HepG2 (cell line): ENCODE data around the gene ZBTB14. TPM values are rescaled to one million over a fixed set of nuclear protein-coding genes. Genes with fewer than 3 reads are reported as not detected.

Experiments
- ATAC-seq: fragments of 200-7000 bp; cut with Tn5 transposase; 3 replicates; pipeline ENCODE4 v1.9.1; 2020; ENCODE audit warnings: mild to moderate bottlenecking, moderate library complexity
- BruUV-seq: library from RNA; stranded (reverse); fragments of 400-500 nt; replicated peaks from 2 replicates; lab custom pipeline; 2021; lab: Mats Ljungman, UMichigan
- CTCF ChIA-PET: fragments of 300-600 bp; formaldehyde crosslinking; extraction: SDS; loops from one replicate; lab custom pipeline; 2021; ENCODE audit warnings: low total read pairs, inconsistent platforms, low intra/inter-chr PET ratio; lab: Yijun Ruan, JAX
- POLR2A ChIA-PET: fragments of 350-600 bp; sonication (Branson Sonifier 250); formaldehyde crosslinking; loops from one replicate; lab custom pipeline; 2020; ENCODE audit warnings: antibody characterized with exemption, inconsistent platforms; lab: Yijun Ruan, JAX
- DNase-seq: peaks from one replicate; pipeline ENCODE4 v3.0.0-alpha.2; 2015; ENCODE audit warnings: low spot score
- FAIRE-seq: peaks from 3 replicates; lab custom pipeline; 2011; peaks lifted over from hg19 to GRCh38; lab: Jason Lieb, UNC
- H2AFZ ChIP-seq: one replicate; pipeline ENCODE4 v1.6.1; 2011; ENCODE audit warnings: low read length, inconsistent platforms
- H3K27ac ChIP-seq: fragments of 300-600 bp; 3 replicates; pipeline ENCODE4 v1.8.0; 2011; ENCODE audit warnings: mixed run types, mild to moderate bottlenecking, mixed read lengths, low read length, inconsistent platforms; ENCODE audit not compliant: insufficient read depth; ENCODE audit errors: extremely low read length
- H3K27me3 ChIP-seq, 2 experiments: fragments of 200-600 bp in 1 of 2; 2 replicates in 1 of 2; 3 replicates in 1 of 2; pipeline versions ENCODE4 v1.6.0 to v1.8.0; 2011; ENCODE audit warnings: low read length in 2 of 2, mild to moderate bottlenecking in 2 of 2, moderate library complexity in 2 of 2, inconsistent platforms in 1 of 2; ENCODE audit not compliant: insufficient read depth in 2 of 2, control insufficient read depth in 1 of 2
- H3K36me3 ChIP-seq, 2 experiments: fragments of 200-600 bp in 1 of 2; replicated peaks in 1 of 2; 2 replicates in 1 of 2; 3 replicates in 1 of 2; pipeline versions ENCODE4 v1.5.1 to v1.8.0; 2011; ENCODE audit warnings: low read length in 2 of 2, inconsistent platforms in 1 of 2; ENCODE audit not compliant: insufficient read depth in 2 of 2, control insufficient read depth in 1 of 2
- H3K4me1 ChIP-seq: 2 replicates; pipeline ENCODE4 v1.5.1; 2012; ENCODE audit warnings: low read length, inconsistent platforms; ENCODE audit not compliant: insufficient read depth
- H3K4me2 ChIP-seq: 2 replicates; pipeline ENCODE4 v1.6.0; 2011; ENCODE audit warnings: low read depth, low read length, inconsistent platforms
- H3K4me3 ChIP-seq, 3 experiments: fragments of 200-600 bp in 1 of 3; sonication (generic), shearing (Covaris generic) in 1 of 3; replicated peaks in 1 of 3; 2 replicates each; pipeline ENCODE4 v1.5.1; 2011 to 2016; ENCODE audit warnings: low read length in 3 of 3, inconsistent platforms in 2 of 3, low read depth in 2 of 3, mild to moderate bottlenecking in 2 of 3, control low read depth in 1 of 3, mixed read lengths in 1 of 3; ENCODE audit not compliant: insufficient read depth in 1 of 3
- H3K79me2 ChIP-seq: one replicate; pipeline ENCODE4 v1.6.1; 2011; ENCODE audit warnings: low read length, inconsistent platforms; ENCODE audit not compliant: insufficient read depth
- H3K9ac ChIP-seq: 2 replicates; pipeline ENCODE4 v1.6.0; 2011; ENCODE audit warnings: mild to moderate bottlenecking, low read depth, low read length, inconsistent platforms; ENCODE audit not compliant: insufficient read depth
- H3K9me3 ChIP-seq: 2 replicates; pipeline ENCODE4 v1.5.1; 2012; ENCODE audit warnings: mild to moderate bottlenecking, low read length
- H4K20me1 ChIP-seq: 2 replicates; pipeline ENCODE4 v1.6.0; 2011; ENCODE audit warnings: inconsistent platforms, mild to moderate bottlenecking, low read length, moderate library complexity; ENCODE audit not compliant: insufficient read depth
- CBX1 ChIP-seq: IDR thresholded peaks from one replicate; pipeline ENCODE4 v1.6.1; 2016; ENCODE audit warnings: antibody characterized with exemption, low read depth
- FOXM1 ChIP-seq: sonication (generic); formaldehyde crosslinking; IDR thresholded peaks from 2 replicates; pipeline ENCODE4 v1.5.0; 2020; ENCODE audit warnings: missing genetic modification reagents
- HNRNPL ChIP-seq: fragments of 200-400 bp; formaldehyde crosslinking; IDR thresholded peaks from 2 replicates; pipeline ENCODE4 v1.6.1; 2017; ENCODE audit warnings: mild to moderate bottlenecking, low read depth, low read length
- IRF2 ChIP-seq: IDR thresholded peaks from 2 replicates; pipeline ENCODE4 v1.6.1; 2018; ENCODE audit warnings: missing genetic modification reagents, missing compliant biosample characterization
- JUNB ChIP-seq: sonication (generic); formaldehyde crosslinking; IDR thresholded peaks from 2 replicates; pipeline ENCODE4 v1.8.0; 2022; ENCODE audit warnings: missing genetic modification reagents, mild to moderate bottlenecking, borderline replicate concordance
- ZMYM3 ChIP-seq: sonication (generic); formaldehyde crosslinking; IDR thresholded peaks from 2 replicates; pipeline ENCODE4 v1.5.1; 2020; ENCODE audit warnings: mild to moderate bottlenecking, missing genetic modification reagents
- ZNF263 ChIP-seq: sonication (generic); formaldehyde crosslinking; IDR thresholded peaks from 2 replicates; pipeline ENCODE4 v1.4.0; 2020; ENCODE audit warnings: missing genetic modification reagents
- ZNF879 ChIP-seq: sonication (generic); formaldehyde crosslinking; IDR thresholded peaks from 2 replicates; pipeline ENCODE4 v1.8.1; 2023; ENCODE audit warnings: missing genetic modification reagents
- WGBS: methylation state at CpG from one replicate; pipeline ENCODE4 v1.1.6; 2017; ENCODE audit warnings: low lambda C conversion rate; 5-methylcytosine and 5-hydroxymethylcytosine counted together
- in situ Hi-C: cut with HindIII; loops from 2 replicates; pipeline ENCODE4 v1.10.0; 2017; ENCODE audit warnings: low pct_unique_long_range_greater_than_20kb; ENCODE audit not compliant: extremely low pct_ligation_motif_present
- intact Hi-C: fragments of 100-400 bp; cut with micrococcal nuclease; formaldehyde crosslinking; loops from one replicate; pipeline ENCODE4 v1.10.0; 2022; ENCODE audit not compliant: unreplicated experiment
- polyA plus RNA-seq, 8 experiments: library from polyadenylated mRNA; depleted of rRNA in 3 of 8; stranded (reverse) in 7 of 8; unstranded in 1 of 8; fragments of >200 nt; fragmentation: Illumina TruSeq in 4 of 8; extraction: Trizol in 4 of 8; gene quantifications; 2 replicates each; pipeline versions ENCODE4 v1.2.1 to v1.2.3, GENCODE V29; 2011 to 2016; ENCODE audit warnings: low read depth in 4 of 8, missing spikeins in 1 of 8, mixed read lengths in 1 of 8; ENCODE audit not compliant: insufficient read depth in 1 of 8
- total RNA-seq, 5 experiments: library from RNA; depleted of rRNA; stranded (reverse); fragments of >200 nt; fragmentation: Illumina TruSeq; extraction: Trizol; gene quantifications; 2 replicates each; pipeline ENCODE4 v1.2.3, GENCODE V29; 2016; ENCODE audit warnings: low read depth in 1 of 5
- TF ChIP-seq, protein P1 (sequence below): sonication (generic); formaldehyde crosslinking; IDR thresholded peaks from 2 replicates; pipeline ENCODE4 v1.8.0; 2022; ENCODE audit warnings: missing genetic modification reagents, mild to moderate bottlenecking, moderate library complexity, borderline replicate concordance

ZBTB14 gene
- total and polyA plus RNA-seq, 2 of the 13 experiments (the other 11 are each of a cell fraction or from before 2014, with no cell fraction given), result 8.0 to 14.4 TPM

DNA sequence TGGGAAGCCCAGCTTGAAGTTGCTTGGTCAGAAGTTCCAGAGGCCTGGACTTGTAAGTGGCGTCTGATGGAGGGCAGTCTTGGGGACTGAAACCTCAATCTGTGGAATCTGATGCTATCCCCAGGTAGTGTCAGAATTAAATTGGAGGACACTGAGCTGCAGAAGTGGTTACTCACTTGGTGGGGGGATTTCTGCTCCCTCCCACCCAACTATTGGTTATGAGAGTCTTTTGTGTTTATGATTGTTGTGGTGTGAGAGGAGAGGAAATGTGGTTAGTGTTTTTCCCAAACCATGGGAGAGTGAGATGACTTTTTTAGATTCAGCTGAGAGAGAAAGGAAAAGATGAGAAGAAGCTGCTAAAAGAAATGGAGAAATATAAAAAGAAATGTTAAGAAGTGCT lies 12.8 kb downstream of the ZBTB14 start:
- in situ Hi-C loops, result no loop called here
- TF ChIP-seq CBX1, result no peak
- no peak for TF ChIP-seq FOXM1 (CRISPR knock-in tag)
- TF ChIP-seq ZMYM3 (CRISPR knock-in tag), result no peak
- no peak for TF ChIP-seq ZNF879
- TF ChIP-seq IRF2 (CRISPR knock-in tag), result no peak
- no peak for TF ChIP-seq ZNF263 (CRISPR knock-in tag)
- TF ChIP-seq, protein P1, sequence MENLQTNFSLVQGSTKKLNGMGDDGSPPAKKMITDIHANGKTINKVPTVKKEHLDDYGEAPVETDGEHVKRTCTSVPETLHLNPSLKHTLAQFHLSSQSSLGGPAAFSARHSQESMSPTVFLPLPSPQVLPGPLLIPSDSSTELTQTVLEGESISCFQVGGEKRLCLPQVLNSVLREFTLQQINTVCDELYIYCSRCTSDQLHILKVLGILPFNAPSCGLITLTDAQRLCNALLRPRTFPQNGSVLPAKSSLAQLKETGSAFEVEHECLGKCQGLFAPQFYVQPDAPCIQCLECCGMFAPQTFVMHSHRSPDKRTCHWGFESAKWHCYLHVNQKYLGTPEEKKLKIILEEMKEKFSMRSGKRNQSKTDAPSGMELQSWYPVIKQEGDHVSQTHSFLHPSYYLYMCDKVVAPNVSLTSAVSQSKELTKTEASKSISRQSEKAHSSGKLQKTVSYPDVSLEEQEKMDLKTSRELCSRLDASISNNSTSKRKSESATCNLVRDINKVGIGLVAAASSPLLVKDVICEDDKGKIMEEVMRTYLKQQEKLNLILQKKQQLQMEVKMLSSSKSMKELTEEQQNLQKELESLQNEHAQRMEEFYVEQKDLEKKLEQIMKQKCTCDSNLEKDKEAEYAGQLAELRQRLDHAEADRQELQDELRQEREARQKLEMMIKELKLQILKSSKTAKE (CRISPR knock-in tag), result no peak
- TF ChIP-seq HNRNPL, result no peak
- TF ChIP-seq JUNB (CRISPR knock-in tag), result no peak
- TF ChIP-seq, all 625 proteins: peak for 0
- Histone ChIP-seq H3K79me2 (no peaks in the 10 kb centered on the region), H3K4me1 (no peaks in the 10 kb centered on the region), H2AFZ (no peak overlapping the region), H3K9ac (no peak overlapping the region), H3K4me2 (no peak overlapping the region), H3K27me3 (no peaks in the 10 kb centered on the region), H3K4me3 (no peak overlapping the region), H3K9me3 (peaks cover 8% of the 10 kb centered on the region), H3K36me3 (no peaks in the 10 kb centered on the region), H4K20me1 (no peaks in the 10 kb centered on the region), H3K27ac (no peak overlapping the region)
- POLR2A ChIA-PET, result no interaction called here
- intact Hi-C loops, result loop anchor here (10.0 kb wide), 1 partner anchor 88 kb away; the partner anchor contains the start of gene AKAIN1
- DNase-seq (no peak), ATAC-seq (no peak), FAIRE-seq (no peak)
- WGBS, result no CpG with 5 or more reads among the region's 1 CpG
- CTCF ChIA-PET, result no interaction called here
- BruUV-seq, result no TSS peak
